ENCODE results near the gene ZFAND4.
A peak's percentile ranks its signal among the peaks of the same experiment; 100 is the strongest.

ZFAND4 gene

GRCh38 chr10:45592926-45593325 is 79.6 kb downstream of the ZFAND4 start:
- no peak overlapping the region for H3K27ac ChIP-seq (ENCODE audit: extremely low read depth, low read depth, low read length)
- CTCF ChIA-PET, result interaction anchor here (0.6 to 1.6 kb wide), 3 partner anchors 27 to 343 kb away, joined by 3 to 5 read pairs (median 3); no protein-coding TSS in a partner anchor
- POLR2A ChIA-PET, result no interaction called here
- H3K9me3 ChIP-seq (ENCODE audit: control insufficient read depth, insufficient read depth, low read depth, low read length), result no peaks in the 10 kb centered on the region
- H3K36me3 ChIP-seq (ENCODE audit: control insufficient read depth in 2 of 2, insufficient read depth in 1 of 2, low read length in 2 of 2), result peaks cover 0 to 7% of the 10 kb centered on the region in 2 experiments; a peak in 1 of 3 replicates
- H3K4me1 ChIP-seq (ENCODE audit: control insufficient read depth, insufficient read depth, low read length), result no peaks in the 10 kb centered on the region; the same call in 1 of the 2 replicates
- H3K4me3 ChIP-seq (ENCODE audit: low read depth, low read length), result peak overlapping the region; percentile 91; the same call in 1 of the 2 replicates
- TF ChIP-seq ZNF23 (tag by site-specific recombination; IDR thresholded peaks at IDR 0.05; ENCODE audit: borderline replicate concordance) (no peak), PRDM1 (tag by site-specific recombination; IDR thresholded peaks at IDR 0.05) (peak; percentile 60; the same call in 1 of the 2 replicates), ZNF138 (tag by site-specific recombination; IDR thresholded peaks at IDR 0.05; ENCODE audit: borderline replicate concordance) (no peak)

- POLR2A ChIA-PET, result no interaction called here
- Histone ChIP-seq H3K4me3 (ENCODE audit: low read depth, low read length) (no peak overlapping the region), H3K36me3 (ENCODE audit: control insufficient read depth in 2 of 2, insufficient read depth in 1 of 2, low read length in 2 of 2) (peaks cover 0 to 7% of the 10 kb centered on the region in 2 experiments; a peak in 1 of 3 replicates), H3K27ac (ENCODE audit: extremely low read depth, low read depth, low read length) (no peak overlapping the region), H3K9me3 (ENCODE audit: control insufficient read depth, insufficient read depth, low read depth, low read length) (no peaks in the 10 kb centered on the region), H3K4me1 (ENCODE audit: control insufficient read depth, insufficient read depth, low read length) (no peaks in the 10 kb centered on the region; the same call in 1 of the 2 replicates)
- CTCF ChIA-PET, result interaction anchor here (1.5 kb wide), 1 partner anchor 342 kb away, joined by 3 read pairs; no protein-coding TSS in a partner anchor
- TF ChIP-seq EGR2 (tag by site-specific recombination; IDR thresholded peaks at IDR 0.05; ENCODE audit: low read depth), result no peak
- peak; percentile 71 for TF ChIP-seq PRDM10 (tag by site-specific recombination; IDR thresholded peaks at IDR 0.05)
Measured at GRCh38 chr10:45592432-45592831, 80.1 kb downstream of the ZFAND4 start.

GRCh38 chr10:45591280-45591679 is 81.3 kb downstream of the ZFAND4 start:
- ChIA-PET POLR2A (interaction anchor here (0.7 kb wide), 1 partner anchor 688 kb away, joined by 3 read pairs; no protein-coding TSS in a partner anchor), CTCF (interaction anchor here (0.6 kb wide), 1 partner anchor 126 kb away, joined by 3 read pairs; no protein-coding TSS in a partner anchor)
- TF ChIP-seq ZNF155 (tag by site-specific recombination; IDR thresholded peaks at IDR 0.05) (no peak), PRDM4 (tag by site-specific recombination; IDR thresholded peaks at IDR 0.05) (no peak), ZSCAN30 (tag by site-specific recombination; IDR thresholded peaks at IDR 0.05) (no peak)
- Histone ChIP-seq H3K27ac (ENCODE audit: extremely low read depth, low read depth, low read length) (no peak overlapping the region), H3K4me1 (ENCODE audit: control insufficient read depth, insufficient read depth, low read length) (no peaks in the 10 kb centered on the region; the same call in 1 of the 2 replicates), H3K4me3 (ENCODE audit: low read depth, low read length) (no peak overlapping the region), H3K36me3 (ENCODE audit: control insufficient read depth in 2 of 2, insufficient read depth in 1 of 2, low read length in 2 of 2) (peaks cover 0 to 7% of the 10 kb centered on the region in 2 experiments; a peak in 1 of 3 replicates), H3K9me3 (ENCODE audit: control insufficient read depth, insufficient read depth, low read depth, low read length) (no peaks in the 10 kb centered on the region)

- CTCF ChIA-PET, result no interaction called here
Measured at GRCh38 chr10:45589868-45590267, 82.7 kb downstream of the ZFAND4 start.

More at GRCh38 chr10:45589868-45590267, 82.7 kb downstream of the ZFAND4 start:
- TF ChIP-seq ZNF324 (tag by site-specific recombination; IDR thresholded peaks at IDR 0.05) (no peak), ZNF184 (tag by site-specific recombination; IDR thresholded peaks at IDR 0.05) (peak; percentile 97)
- Histone ChIP-seq H3K4me1 (ENCODE audit: control insufficient read depth, insufficient read depth, low read length) (no peaks in the 10 kb centered on the region; the same call in 1 of the 2 replicates), H3K9me3 (ENCODE audit: control insufficient read depth, insufficient read depth, low read depth, low read length) (no peaks in the 10 kb centered on the region), H3K4me3 (ENCODE audit: low read depth, low read length) (no peak overlapping the region), H3K27ac (ENCODE audit: extremely low read depth, low read depth, low read length) (no peak overlapping the region), H3K36me3 (ENCODE audit: control insufficient read depth in 2 of 2, insufficient read depth in 1 of 2, low read length in 2 of 2) (peaks cover 0 to 7% of the 10 kb centered on the region in 2 experiments; a peak in 1 of 3 replicates)
- POLR2A ChIA-PET, result no interaction called here

Data from HEK293 (cell line).